Lower leg skin (tissue), 3 donors: Measurements from ENCODE around the gene SPI1.

ENCODE experiments used
- POLR2A ChIP-seq, 2 donors: fragments of 450-650 bp; IDR thresholded peaks; one replicate each; pipeline ENCODE4 v1.6.1; 2016 to 2017; ENCODE audit warnings: antibody characterized with exemption in 2 of 2, mild to moderate bottlenecking in 1 of 2, moderate library complexity in 1 of 2
- TF ChIP-seq, protein P1 (sequence below), 3 donors: fragments of 450-650 bp; IDR thresholded peaks; one replicate each; pipeline ENCODE4 v1.5.1; 2016; ENCODE audit warnings: antibody characterized with exemption in 3 of 3, mild to moderate bottlenecking in 3 of 3, moderate library complexity in 2 of 3

DNA sequence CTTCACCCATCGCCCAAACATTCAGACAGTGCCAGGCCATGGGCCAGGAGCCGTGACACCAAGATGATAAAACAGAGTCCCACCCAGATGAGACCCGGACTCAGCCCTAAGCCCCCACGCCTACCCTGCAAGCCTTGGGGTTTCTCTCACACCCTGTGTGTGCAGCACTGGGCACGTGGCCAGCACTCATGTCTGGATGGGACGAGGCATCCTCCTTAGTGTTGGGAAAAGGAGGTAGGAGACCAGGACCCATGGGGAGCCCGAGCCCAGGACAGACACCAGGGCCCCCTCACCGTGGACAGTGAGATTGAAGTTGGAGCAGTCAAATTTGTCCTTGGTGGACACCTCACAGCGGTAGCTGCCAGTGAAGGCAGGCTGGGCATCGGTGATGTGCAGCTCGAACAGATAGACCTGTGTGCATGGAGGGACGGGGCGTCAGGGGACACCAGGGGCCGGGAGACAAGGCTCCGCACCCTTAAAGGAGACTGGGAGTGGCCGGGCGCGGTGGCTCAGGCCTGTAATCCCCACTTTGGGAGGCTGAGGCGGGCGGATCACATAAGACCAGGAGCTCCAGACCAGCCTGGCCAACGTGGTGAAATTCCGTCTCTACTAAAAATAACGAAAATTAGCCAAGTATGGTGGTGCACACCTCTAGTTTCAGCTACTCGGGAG, 30.1 kb downstream of the SPI1 start:
- TF ChIP-seq, protein P1, sequence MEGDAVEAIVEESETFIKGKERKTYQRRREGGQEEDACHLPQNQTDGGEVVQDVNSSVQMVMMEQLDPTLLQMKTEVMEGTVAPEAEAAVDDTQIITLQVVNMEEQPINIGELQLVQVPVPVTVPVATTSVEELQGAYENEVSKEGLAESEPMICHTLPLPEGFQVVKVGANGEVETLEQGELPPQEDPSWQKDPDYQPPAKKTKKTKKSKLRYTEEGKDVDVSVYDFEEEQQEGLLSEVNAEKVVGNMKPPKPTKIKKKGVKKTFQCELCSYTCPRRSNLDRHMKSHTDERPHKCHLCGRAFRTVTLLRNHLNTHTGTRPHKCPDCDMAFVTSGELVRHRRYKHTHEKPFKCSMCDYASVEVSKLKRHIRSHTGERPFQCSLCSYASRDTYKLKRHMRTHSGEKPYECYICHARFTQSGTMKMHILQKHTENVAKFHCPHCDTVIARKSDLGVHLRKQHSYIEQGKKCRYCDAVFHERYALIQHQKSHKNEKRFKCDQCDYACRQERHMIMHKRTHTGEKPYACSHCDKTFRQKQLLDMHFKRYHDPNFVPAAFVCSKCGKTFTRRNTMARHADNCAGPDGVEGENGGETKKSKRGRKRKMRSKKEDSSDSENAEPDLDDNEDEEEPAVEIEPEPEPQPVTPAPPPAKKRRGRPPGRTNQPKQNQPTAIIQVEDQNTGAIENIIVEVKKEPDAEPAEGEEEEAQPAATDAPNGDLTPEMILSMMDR (IDR thresholded peaks at IDR 0.05): no peak
- TF ChIP-seq POLR2A (IDR thresholded peaks at IDR 0.05): no peak
